D341Med (cell line): ENCODE measurements around the gene HTR6.

Experiments
- DNase-seq: peaks from one replicate; pipeline ENCODE4 v3.0.0; 2012; ENCODE audit warnings: low spot score

HTR6 gene

DNA sequence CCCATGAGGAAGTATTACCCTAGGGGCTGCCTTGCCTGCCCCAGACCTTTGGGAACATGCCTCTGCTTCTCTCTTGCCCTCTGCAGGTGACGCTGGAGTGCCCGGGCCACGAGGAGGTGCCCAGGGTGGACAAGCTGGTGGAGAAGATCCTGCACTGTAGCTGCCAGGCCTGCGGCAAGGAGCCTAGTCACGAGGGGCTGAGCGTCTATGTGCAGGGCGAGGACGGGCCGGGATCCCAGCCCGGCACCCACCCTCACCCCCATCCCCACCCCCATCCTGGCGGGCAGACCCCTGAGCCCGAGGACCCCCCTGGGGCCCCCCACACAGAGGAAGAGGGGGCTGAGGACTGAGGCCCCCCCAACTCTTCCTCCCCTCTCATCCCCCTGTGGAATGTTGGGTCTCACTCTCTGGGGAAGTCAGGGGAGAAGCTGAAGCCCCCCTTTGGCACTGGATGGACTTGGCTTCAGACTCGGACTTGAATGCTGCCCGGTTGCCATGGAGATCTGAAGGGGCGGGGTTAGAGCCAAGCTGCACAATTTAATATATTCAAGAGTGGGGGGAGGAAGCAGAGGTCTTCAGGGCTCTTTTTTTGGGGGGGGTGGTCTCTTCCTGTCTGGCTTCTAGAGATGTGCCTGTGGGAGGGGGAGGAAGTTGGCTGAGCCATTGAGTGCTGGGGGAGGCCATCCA is 7.8 kb upstream of the HTR6 start:
- DNase-seq, result no peak

DNA sequence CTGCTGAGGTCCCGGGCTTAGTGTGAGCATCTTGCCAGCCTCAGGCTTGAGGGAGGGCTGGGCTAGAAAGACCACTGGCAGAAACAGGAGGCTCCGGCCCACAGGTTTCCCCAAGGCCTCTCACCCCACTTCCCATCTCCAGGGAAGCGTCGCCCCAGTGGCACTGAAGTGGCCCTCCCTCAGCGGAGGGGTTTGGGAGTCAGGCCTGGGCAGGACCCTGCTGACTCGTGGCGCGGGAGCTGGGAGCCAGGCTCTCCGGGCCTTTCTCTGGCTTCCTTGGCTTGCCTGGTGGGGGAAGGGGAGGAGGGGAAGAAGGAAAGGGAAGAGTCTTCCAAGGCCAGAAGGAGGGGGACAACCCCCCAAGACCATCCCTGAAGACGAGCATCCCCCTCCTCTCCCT is 7.2 kb upstream of the HTR6 start:
- DNase-seq, result no peak

DNA sequence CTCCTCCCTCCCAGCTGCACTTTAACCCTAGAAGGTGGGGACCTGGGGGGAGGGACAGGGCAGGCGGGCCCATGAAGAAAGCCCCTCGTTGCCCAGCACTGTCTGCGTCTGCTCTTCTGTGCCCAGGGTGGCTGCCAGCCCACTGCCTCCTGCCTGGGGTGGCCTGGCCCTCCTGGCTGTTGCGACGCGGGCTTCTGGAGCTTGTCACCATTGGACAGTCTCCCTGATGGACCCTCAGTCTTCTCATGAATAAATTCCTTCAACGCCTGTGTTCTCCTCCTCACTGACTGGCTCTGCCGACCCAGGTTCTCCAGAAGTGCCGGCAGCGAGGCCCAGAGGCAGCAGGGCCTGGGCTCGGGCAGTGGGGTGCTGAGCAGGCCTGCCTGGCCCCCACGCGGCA is 6.5 kb upstream of the HTR6 start:
- DNase-seq, result no peak

DNA sequence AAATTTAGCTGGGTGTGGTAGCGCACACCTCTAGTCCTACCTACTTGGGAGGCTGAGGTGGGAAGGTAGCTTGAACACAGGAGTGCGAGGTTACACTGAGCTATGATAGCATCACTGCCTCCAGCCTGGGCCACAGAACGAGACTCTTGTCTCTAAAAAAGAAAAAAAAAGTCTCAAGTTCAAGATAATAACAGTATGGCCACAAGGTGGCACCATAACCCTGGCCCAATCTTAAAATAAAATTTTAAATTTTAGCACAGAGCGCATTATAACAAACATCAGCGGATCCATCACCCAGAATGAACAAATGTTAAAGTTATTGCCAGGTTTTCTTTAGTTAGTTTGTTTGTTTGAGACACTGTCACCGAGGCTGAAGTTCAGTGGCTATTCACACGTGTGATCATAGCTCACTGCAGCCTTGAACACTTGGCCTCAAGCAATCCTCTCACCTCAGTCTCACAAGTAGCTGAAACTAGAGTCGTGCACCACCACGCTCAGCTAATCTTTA is 2.9 kb upstream of the HTR6 start:
- DNase-seq, result no peak

DNA sequence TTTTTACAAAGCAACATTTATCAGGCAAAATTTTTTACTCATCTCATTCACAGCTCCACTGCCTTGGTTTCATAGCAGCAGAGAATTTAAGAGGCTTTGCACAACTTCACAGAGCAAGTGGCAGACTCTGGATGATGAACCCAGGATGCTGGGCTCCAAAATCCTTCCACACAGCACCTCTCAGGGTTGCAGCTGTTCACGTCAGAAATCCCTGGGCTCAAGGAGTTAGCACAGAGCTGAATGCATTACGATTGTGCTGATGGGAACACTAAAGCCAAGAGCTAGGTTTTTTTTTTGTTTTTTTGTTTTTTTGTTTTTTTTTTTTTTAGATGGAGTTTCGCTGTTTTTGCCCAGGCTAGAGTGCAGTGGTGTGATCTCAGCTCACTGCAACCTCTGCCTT is 2.4 kb upstream of the HTR6 start:
- no peak for DNase-seq

DNA sequence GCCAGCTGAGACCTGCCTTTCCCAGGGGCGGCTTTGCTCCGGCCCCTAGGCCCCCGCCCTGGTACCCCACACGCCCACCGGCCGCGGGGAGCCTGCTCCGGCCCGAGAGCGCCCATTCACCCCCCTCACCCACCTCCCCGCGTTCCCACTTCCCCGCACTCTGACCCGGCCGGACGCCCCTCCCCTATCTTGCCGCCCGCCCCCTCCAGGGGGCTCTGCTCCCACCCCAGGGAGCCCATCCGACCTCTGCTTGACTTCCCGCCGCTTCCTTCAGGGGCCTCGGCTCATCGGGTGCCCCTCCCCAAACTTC is 466 bp downstream of the HTR6 start:
- DNase-seq, result no peak

DNA sequence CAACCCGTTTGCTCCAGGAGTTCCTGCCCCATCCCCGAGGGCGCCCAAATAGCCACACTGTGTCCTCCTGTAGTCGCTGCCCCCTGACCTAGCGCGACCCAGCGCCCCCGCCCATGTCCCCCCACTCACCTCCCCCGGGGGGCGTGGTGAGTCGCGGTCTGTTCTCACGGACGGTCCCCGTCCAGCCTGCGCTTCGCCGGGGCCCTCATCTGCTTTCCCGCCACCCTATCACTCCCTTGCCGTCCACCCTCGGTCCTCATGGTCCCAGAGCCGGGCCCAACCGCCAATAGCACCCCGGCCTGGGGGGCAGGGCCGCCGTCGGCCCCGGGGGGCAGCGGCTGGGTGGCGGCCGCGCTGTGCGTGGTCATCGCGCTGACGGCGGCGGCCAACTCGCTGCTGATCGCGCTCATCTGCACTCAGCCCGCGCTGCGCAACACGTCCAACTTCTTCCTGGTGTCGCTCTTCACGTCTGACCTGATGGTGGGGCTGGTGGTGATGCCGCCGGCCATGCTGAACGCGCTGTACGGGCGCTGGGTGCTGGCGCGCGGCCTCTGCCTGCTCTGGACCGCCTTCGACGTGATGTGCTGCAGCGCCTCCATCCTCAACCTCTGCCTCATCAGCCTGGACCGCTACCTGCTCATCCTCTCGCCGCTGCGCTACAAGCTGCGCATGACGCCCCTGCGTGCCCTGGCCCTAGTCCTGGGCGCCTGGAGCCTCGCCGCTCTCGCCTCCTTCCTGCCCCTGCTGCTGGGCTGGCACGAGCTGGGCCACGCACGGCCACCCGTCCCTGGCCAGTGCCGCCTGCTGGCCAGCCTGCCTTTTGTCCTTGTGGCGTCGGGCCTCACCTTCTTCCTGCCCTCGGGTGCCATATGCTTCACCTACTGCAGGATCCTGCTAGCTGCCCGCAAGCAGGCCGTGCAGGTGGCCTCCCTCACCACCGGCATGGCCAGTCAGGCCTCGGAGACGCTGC is 1.1 kb downstream of the HTR6 start:
- DNase-seq, result no peak

DNA sequence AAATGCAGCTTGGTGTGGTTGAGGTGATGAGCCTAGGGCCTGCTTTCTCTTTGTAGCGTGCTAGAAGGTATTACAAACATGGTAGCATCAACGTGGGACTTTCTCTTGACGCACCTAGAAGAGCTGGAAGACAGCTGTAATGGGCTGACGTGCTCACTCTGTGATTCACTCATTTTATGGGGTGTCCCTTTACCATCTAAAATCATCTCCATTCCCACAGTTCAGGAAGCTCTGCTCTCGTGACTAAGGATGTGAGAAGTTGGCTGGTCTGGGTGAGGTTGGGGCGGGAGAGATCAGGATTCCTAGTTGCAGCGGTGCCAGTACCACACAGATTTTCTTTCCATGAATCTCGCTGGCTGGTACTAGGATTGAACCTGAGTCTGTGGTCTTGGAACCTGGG is 4.2 kb downstream of the HTR6 start:
- DNase-seq, result no peak

DNA sequence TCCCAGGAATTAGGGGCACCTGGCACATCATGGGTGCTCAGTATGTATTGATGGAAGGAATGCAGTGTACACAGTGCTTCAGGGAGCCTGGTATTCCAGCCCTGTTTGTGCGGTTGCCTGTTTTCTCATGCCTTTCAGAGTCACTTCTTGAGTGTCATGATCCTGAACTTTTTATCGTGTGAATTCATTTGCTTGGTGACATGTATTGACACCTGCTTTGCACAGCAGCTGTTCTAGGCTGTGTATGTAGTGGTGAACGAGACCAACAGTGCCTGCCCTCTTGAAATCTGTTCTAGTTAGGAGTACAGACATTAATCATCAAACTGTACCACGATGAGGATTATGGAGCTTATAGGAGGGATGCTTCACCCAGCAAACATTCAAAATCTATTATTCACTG is 6.1 kb downstream of the HTR6 start:
- DNase-seq, result no peak

DNA sequence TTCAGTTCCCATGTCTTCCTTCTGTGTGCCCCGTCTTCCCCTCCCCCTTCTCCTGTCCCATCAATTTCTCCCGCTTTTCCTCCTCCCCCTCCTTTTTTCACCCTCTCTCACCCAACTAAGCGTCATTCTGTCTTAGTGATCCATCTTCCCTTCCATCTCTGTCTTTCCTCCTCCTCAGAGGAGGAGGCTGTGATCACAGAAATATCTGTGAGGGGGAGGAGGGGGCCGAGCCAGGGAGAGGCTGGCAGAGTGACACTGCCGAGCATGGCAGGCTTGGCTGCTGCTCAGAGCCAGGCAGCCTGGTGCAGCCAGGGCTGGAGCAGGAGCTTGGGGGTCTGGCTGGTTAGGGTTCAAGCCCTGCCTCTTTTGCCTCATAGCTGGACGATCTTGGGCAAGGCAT is 7.6 kb downstream of the HTR6 start:
- no peak for DNase-seq

DNA sequence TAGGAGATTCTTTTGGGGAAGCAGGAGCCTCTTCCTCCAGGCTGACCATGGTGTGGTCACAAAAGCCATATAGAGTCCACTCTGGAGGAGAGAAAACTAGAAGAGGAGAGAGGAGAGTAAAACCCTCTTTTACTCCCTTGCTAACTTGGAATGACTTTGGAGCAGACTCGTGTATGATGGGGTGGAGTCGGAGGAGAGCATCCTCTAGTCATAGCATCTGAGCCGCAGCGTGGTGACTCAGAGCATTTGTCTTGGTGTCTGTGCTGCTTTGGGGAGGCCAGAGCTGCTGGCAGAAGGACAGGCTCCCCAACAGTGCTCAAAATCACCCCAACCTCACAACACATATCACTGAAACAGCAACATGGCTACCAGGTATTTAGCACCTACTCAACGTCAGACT is 11.1 kb downstream of the HTR6 start:
- no peak for DNase-seq

DNA sequence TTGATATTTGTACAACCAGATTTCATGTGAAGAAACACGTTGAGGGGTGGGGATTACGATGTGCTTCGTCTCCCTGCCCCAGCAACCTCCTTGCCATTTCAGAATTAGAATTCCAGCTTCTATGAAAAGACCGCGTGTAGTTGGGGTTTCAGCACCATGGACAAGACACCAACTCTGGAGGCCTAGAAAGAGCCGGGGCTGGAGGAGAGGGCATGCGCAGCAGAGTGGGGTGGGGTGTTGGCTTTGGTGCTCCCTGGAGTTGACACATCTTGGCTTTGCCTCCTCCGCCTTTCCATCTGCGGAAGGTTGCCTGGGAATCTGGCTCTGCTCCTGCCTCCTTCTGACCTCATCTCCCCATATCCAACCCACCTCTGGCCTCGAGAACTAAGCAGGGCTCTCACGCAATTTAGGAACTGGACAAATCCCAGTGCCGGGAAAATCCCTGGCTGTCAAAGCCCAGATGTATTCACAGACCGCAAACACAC is 11.8 kb downstream of the HTR6 start:
- no peak for DNase-seq

DNA sequence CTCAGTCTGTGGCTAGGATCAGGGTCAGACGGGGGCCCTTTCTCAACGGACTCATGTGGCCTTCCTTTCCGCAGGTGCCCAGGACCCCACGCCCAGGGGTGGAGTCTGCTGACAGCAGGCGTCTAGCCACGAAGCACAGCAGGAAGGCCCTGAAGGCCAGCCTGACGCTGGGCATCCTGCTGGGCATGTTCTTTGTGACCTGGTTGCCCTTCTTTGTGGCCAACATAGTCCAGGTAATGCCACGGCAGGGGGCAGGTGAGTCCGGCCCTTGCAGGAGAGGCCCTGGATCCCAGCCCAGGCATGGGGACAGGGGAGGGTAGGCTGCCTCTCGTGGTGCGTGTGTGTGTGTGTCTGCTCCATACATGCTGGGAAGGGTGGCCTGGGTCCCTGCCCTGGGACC is 13.8 kb downstream of the HTR6 start:
- DNase-seq, result no peak

DNA sequence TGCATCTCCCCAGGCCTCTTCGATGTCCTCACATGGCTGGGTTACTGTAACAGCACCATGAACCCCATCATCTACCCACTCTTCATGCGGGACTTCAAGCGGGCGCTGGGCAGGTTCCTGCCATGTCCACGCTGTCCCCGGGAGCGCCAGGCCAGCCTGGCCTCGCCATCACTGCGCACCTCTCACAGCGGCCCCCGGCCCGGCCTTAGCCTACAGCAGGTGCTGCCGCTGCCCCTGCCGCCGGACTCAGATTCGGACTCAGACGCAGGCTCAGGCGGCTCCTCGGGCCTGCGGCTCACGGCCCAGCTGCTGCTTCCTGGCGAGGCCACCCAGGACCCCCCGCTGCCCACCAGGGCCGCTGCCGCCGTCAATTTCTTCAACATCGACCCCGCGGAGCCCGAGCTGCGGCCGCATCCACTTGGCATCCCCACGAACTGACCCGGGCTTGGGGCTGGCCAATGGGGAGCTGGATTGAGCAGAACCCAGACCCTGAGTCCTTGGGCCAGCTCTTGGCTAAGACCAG is 14.3 kb downstream of the HTR6 start:
- no peak for DNase-seq

DNA sequence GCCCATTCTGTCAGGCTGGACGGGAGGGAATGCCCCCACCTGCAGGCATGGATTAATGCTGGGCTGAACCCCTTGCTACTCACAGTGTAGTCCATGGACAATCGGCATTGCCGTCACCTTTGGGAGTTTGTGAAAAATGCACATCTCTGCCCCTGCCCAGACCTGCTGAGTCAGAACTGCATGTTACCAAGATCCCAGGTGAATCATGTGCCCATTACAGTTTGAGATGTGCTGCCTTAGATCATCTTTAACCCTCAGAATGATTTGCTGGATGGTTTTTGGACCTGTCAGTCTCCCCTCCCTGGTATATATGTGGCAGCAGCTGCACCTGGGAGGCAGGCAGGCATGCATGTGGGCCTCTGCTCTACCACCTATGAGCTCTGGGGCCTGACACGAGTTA is 15.0 kb downstream of the HTR6 start:
- no peak for DNase-seq

DNA sequence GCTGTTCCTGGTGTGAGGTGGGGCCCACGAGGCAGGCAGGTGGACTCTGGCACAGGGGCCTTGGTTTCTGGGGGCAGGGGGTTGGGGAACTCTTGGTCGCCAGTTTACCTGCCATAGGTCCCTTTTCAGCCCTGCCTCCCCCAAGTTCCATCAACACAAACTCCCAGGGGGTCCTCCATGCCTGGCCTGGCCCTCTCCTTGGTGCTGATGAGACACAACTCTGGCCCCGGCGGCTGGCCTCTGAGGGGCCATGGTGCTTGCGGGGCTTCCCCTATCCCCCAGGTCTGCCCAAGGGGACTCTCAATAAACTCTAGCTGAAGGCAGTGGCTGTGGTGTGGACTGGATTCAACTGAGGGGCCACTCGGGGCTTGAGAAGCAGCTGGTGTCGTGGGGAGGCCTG is 16.0 kb downstream of the HTR6 start:
- DNase-seq, result no peak

DNA sequence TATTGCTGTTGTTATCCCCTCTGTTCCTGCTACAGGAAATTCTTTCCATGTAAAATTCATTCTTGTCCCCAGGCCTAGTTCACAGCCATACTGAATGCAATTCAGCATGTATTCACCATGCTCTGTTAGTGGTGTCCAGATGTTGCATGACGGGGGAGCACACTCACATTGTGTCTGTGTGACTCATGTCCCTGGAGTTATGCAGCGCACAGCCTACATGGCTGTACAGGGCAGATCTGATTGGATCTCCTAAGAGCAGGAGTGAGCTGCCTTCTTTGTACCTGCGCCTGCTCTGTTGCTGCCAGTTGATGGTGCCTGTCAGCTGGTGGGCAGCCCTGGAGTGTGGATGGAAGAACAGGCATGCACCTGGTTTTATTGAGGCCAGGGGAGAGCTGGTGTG is 17.6 kb downstream of the HTR6 start:
- no peak for DNase-seq

DNA sequence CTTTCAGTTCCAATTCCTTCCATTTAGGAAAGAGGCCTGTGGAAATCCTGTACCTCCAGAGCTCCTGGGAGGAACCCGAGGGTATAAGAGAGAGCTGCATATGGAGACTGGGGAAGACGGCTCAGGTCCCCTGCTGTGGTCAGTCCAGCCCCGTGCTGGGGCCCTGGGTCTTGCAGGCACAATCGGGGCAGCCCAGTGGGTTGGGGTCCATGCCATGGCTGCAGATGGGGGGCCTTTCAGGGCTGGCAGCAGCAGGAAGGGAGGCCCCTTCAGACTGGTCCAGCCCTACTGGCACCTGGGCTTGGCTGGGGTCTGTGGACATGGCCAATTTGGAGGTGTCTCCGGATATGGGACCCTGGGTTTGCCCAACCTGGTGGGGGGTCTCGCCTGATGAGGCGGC is 18.2 kb downstream of the HTR6 start:
- no peak for DNase-seq

DNA sequence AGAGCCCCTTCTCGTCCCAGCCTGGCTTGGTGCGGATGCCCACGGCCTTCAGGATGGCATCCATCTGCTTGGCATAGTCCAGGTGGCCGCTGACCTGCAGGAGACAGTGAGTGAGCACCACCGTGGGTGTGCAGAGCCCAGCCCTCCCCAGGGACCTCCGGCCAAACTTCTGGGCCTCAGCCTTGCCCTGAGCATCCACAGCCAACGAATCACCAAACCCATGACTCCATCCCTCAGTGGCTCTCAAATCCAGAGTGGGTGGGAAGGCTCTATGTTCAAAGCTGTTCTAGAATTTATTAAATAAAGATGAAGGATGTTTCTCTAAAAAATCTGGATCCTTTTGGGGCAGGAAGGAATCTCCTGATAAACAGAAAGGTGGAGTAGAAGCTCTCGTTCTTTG is 18.7 kb downstream of the HTR6 start:
- DNase-seq, result no peak

DNA sequence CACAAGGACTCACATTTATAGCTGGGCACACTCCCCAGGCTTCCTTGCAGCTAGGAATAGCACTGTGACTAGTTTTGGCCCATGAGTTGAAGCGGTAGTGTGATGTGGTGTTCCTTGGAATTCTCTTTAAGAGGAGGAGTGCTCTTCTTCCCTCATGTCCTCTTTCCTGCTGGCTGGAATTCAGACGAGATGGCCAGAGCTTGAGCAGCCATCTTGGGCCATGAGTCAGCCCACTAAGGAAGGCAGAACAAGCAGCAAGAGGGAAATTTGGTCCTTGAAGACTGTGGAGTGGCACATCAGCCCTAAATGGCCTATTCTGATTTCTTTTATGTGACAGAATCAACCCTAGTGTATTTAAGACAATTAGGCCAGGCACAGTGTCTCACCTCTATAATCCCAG is 20.0 kb downstream of the HTR6 start:
- no peak for DNase-seq

DNA sequence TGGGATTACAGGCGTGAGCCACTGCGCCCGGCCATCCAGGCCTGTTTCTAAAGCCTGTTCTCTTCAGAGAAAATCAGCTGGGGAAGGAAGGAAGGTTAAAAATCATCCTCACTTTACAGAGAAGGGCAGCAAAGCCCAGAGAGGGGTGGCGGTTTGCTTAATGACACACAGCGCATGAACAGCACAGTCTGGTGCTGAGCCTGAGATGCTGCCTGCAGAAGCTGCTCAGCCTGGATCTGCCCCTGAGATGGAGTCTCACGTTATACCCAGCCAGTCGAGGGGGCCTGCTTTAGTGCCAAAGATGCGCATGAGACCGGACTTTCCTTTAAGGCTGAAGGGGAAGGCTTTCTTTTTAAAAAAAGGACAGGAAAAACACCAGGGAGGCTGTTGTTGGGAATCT is 21.3 kb downstream of the HTR6 start:
- DNase-seq, result no peak

DNA sequence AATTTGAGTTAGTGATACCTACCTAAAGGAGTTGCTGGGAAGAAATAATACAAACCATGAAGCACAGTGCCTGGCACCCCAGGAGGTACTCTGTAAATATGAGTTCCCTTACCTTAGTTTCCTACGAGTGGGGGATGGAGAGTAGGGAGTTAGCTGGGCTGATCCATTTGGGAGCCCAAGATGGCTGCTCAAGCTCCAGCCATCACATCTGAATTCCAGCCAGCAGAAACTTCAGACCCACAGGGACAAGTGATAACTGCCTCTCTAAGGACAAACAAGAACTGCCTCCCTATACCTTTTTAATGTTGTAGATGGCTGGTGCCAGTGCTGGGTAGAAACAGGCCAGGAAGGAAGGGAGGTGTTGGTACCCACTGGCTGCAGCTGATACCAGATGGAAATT is 22.7 kb downstream of the HTR6 start:
- no peak for DNase-seq
